K562 (cell line): ENCODE measurements around the gene ZYG11A. TPM values are rescaled to one million over a fixed set of nuclear protein-coding genes. Genes with fewer than 3 reads are reported as not detected.
A peak's percentile ranks its signal among the peaks of the same experiment; 100 is the strongest.

Source experiments
- AFF4 ChIP-seq: sonication (generic); formaldehyde crosslinking; IDR thresholded peaks from 2 replicates; pipeline ENCODE4 v1.8.0; 2023; ENCODE audit warnings: mild to moderate bottlenecking, missing genetic modification reagents
- ATF1 ChIP-seq, 2 experiments: fragments of 450-650 bp in 1 of 2; IDR thresholded peaks; 2 replicates each; pipeline ENCODE4 v1.6.1; 2016; ENCODE audit warnings: missing compliant biosample characterization in 1 of 2, missing genetic modification characterization in 1 of 2
- MGA ChIP-seq: fragments of 450-650 bp; IDR thresholded peaks from 2 replicates; pipeline ENCODE4 v1.6.1; 2016; ENCODE audit warnings: mild to moderate bottlenecking, moderate library complexity
- MYBL2 ChIP-seq, 2 experiments: fragments of 450-650 bp in 1 of 2; sonication (generic) in 1 of 2; formaldehyde crosslinking in 1 of 2; IDR thresholded peaks; 2 replicates each; pipeline versions ENCODE4 v1.6.1 to v1.8.1; 2017 to 2022; ENCODE audit warnings: borderline replicate concordance in 1 of 2, inconsistent platforms in 1 of 2, low read depth in 1 of 2, mild to moderate bottlenecking in 1 of 2, missing genetic modification reagents in 1 of 2, moderate library complexity in 1 of 2
- SMAD4 ChIP-seq: fragments of 250-450 bp; sonication (Bioruptor Pico); conservative IDR thresholded peaks from 2 replicates; pipeline ENCODE4 v1.8.0; 2021; ENCODE audit warnings: inconsistent platforms, mild to moderate bottlenecking, moderate library complexity
- SMARCA5 ChIP-seq: fragments of 450-650 bp; IDR thresholded peaks from 2 replicates; pipeline ENCODE4 v1.6.1; 2016
- SMC3 ChIP-seq: conservative IDR thresholded peaks from 2 replicates; pipeline ENCODE4 v1.6.1; 2011; ENCODE audit warnings: low read depth, low read length, improper control_type of control experiment; ENCODE audit not compliant: insufficient read depth
- TRIM24 ChIP-seq, 2 experiments: fragments of 450-650 bp; IDR thresholded peaks; 2 replicates each; pipeline ENCODE4 v1.6.1; 2016
- ZBED1 ChIP-seq: IDR thresholded peaks from 2 replicates; pipeline ENCODE4 v1.6.1; 2014
- ZNF280A ChIP-seq: fragments of 450-650 bp; IDR thresholded peaks from 2 replicates; pipeline ENCODE4 v1.6.1; 2018; ENCODE audit warnings: mild to moderate bottlenecking, low read depth; ENCODE audit not compliant: partially characterized antibody
- ZNF589 ChIP-seq: fragments of 200-800 bp; sonication (Bioruptor generic); IDR thresholded peaks from 2 replicates; pipeline ENCODE4 v1.6.1; 2016; ENCODE audit warnings: low read depth, missing genetic modification characterization, missing compliant biosample characterization
- polyA plus RNA-seq, 8 experiments: library from polyadenylated mRNA; depleted of rRNA in 4 of 8; stranded (reverse) in 5 of 8; unstranded in 3 of 8; fragments of >200 nt; fragmentation: Nextera tagmentation in 2 of 8; fragmentation: Illumina TruSeq in 1 of 8; extraction: Ambion mirVana in 2 of 8; extraction: Trizol in 1 of 8; gene quantifications; 2 replicates each; pipeline versions ENCODE4 v1.2.1 to v1.2.3, GENCODE V29; 2011 to 2014; ENCODE audit warnings: inconsistent platforms in 1 of 8, missing spikeins in 1 of 8
- total RNA-seq, 7 experiments: library from RNA; depleted of rRNA in 6 of 7; stranded (reverse); fragments of >200 nt in 6 of 7; fragmentation: Illumina TruSeq in 2 of 7; extraction: Trizol in 2 of 7; gene quantifications; 2 replicates each; pipeline versions ENCODE4 v1.2.1 to v1.2.3, GENCODE V29; 2011 to 2021; ENCODE audit warnings: low replicate concordance in 1 of 7

ZYG11A gene
- total and polyA plus RNA-seq, 9 of the 15 experiments (the other 6 are each of a cell fraction or from before 2014, with no cell fraction given) = 4.5 to 21.9 (median 14.0) TPM

GRCh38 chr1:52913537-52913936 lies 71.0 kb downstream of the ZYG11A start (continued):
- TF ChIP-seq MGA = peak; percentile 85
- peak; percentile 78 for TF ChIP-seq MYBL2 (IDR thresholded peaks at IDR 0.05; ENCODE audit: low read depth)
- no peak for TF ChIP-seq MYBL2 (CRISPR knock-in tag; IDR thresholded peaks at IDR 0.05; ENCODE audit: borderline replicate concordance)
- no peak for TF ChIP-seq ATF1 (CRISPR knock-in tag; IDR thresholded peaks at IDR 0.05)
- peak; percentile 56 for TF ChIP-seq ATF1 (tag; IDR thresholded peaks at IDR 0.05)
- TF ChIP-seq SMAD4 (CRISPR knock-in tag) = peak; percentile 58; the same call in 1 of the 2 replicates
- peak; percentile 69 for TF ChIP-seq SMC3
- TF ChIP-seq TRIM24 (IDR thresholded peaks at IDR 0.05) = peak; percentile 63 to 66; a peak in 3 of 4 replicates
- TF ChIP-seq ZBED1 = no peak
- TF ChIP-seq ZNF589 (CRISPR knock-in tag) = no peak
- 0 out of 2 replicates have a peak, but pooled peaks have one; percentile 39 for TF ChIP-seq SMARCA5
- no peak for TF ChIP-seq AFF4 (CRISPR knock-in tag)
- TF ChIP-seq ZNF280A = no peak
